ENCODE data around the gene GAS2L3. TPM values are rescaled to one million over a fixed set of nuclear protein-coding genes. Genes with fewer than 3 reads are reported as not detected.

GAS2L3 gene
- polyA plus RNA-seq, 2 of the 4 experiments (the other 2 are of a cell fraction) = 7.1 to 17.2 TPM

- no peak for DNase-seq (ENCODE audit: low read depth in 1 of 2, low spot score in 1 of 2)
- H3K9me3 ChIP-seq = peaks cover 2% of the 10 kb centered on the region; the same call in 1 of the 3 replicates
- POLR2A ChIA-PET = no interaction called here
- CTCF ChIA-PET = interaction anchor here (0.9 kb wide), 1 partner anchor 20 kb away, joined by 3 read pairs; no protein-coding TSS in a partner anchor
- H3K4me1 ChIP-seq = no peaks in the 10 kb centered on the region
- no peak for FAIRE-seq
- H3K27ac ChIP-seq = no peak overlapping the region
- 66% methylated on average over 3 of the region's 3 CpGs for WGBS (ENCODE audit: missing lambda C conversion rate)
- ATAC-seq = no peak
- no peak overlapping the region for H3K4me3 ChIP-seq
- TF ChIP-seq NPAS2 (CRISPR knock-in tag; IDR thresholded peaks at IDR 0.05; ENCODE audit: borderline replicate concordance) = no peak
- no peak for TF ChIP-seq JUNB (IDR thresholded peaks at IDR 0.05)
- no peak for TF ChIP-seq FOSB (CRISPR knock-in tag; IDR thresholded peaks at IDR 0.05)
- no peak for TF ChIP-seq MAFK (IDR thresholded peaks at IDR 0.05; ENCODE audit: partially characterized antibody)
- TF ChIP-seq PHF8 (IDR thresholded peaks at IDR 0.05; ENCODE audit: borderline replicate concordance, low read depth) = no peak
- TF ChIP-seq E2F6 (IDR thresholded peaks at IDR 0.05; ENCODE audit: borderline replicate concordance, low read depth) = no peak
- TF ChIP-seq HOXB5 (CRISPR knock-in tag; IDR thresholded peaks at IDR 0.05) = no peak
- TF ChIP-seq CBX2 (IDR thresholded peaks at IDR 0.05; ENCODE audit: borderline replicate concordance, low read depth) = no peak
- no peak for TF ChIP-seq ELK1 (IDR thresholded peaks at IDR 0.05; ENCODE audit: low read depth, low read length)
- TF ChIP-seq CHD2 (IDR thresholded peaks at IDR 0.05; ENCODE audit: low read length, partially characterized antibody) = no peak
- TF ChIP-seq FOXS1 (CRISPR knock-in tag; IDR thresholded peaks at IDR 0.05) = no peak
- TF ChIP-seq HEYL (CRISPR knock-in tag; IDR thresholded peaks at IDR 0.05) = no peak
- TF ChIP-seq MAX (IDR thresholded peaks at IDR 0.05) = no peak
- no peak for TF ChIP-seq POLR2AphosphoS2 (conservative IDR thresholded peaks at IDR 0.05; ENCODE audit: low read length)
- no peak for TF ChIP-seq BCL3 (IDR thresholded peaks at IDR 0.05)
- TF ChIP-seq MYC (IDR thresholded peaks at IDR 0.05; ENCODE audit: borderline replicate concordance, low read length) = no peak
- no peak overlapping the region for H3K4me2 ChIP-seq
Observed at GRCh38 chr12:100652488-100652887, 79.0 kb downstream of the GAS2L3 start.

- no peak for TF ChIP-seq FOXS1 (CRISPR knock-in tag; IDR thresholded peaks at IDR 0.05)
- no peak for TF ChIP-seq CHD2 (IDR thresholded peaks at IDR 0.05; ENCODE audit: low read length, partially characterized antibody)
- no peak for TF ChIP-seq USF2 (IDR thresholded peaks at IDR 0.05)
- no peak for TF ChIP-seq CEBPB (IDR thresholded peaks at IDR 0.05)
- TF ChIP-seq ESRRA (IDR thresholded peaks at IDR 0.05; ENCODE audit: borderline replicate concordance, low read length) = no peak
- TF ChIP-seq MYC (IDR thresholded peaks at IDR 0.05; ENCODE audit: borderline replicate concordance, low read length) = no peak
- no peak for TF ChIP-seq ATOH8 (CRISPR knock-in tag; IDR thresholded peaks at IDR 0.05; ENCODE audit: low read depth)
- TF ChIP-seq ELK1 (IDR thresholded peaks at IDR 0.05; ENCODE audit: low read depth, low read length) = no peak
- TF ChIP-seq ZFP36 (IDR thresholded peaks at IDR 0.05; ENCODE audit: borderline replicate concordance, partially characterized antibody) = no peak
- TF ChIP-seq PBX3 (IDR thresholded peaks at IDR 0.05) = no peak
- no peak for TF ChIP-seq TP53 (CRISPR knock-in tag; IDR thresholded peaks at IDR 0.05)
- Histone ChIP-seq H3K9me3 (peaks cover 5% of the 10 kb centered on the region; the same call in 1 of the 3 replicates), H3K4me3 (no peak overlapping the region), H3K4me1 (no peaks in the 10 kb centered on the region), H3K4me2 (no peak overlapping the region), H3K27ac (no peak overlapping the region)
- POLR2A ChIA-PET = no interaction called here
- FAIRE-seq = no peak
- CTCF ChIA-PET = interaction anchor here (1.3 kb wide), 1 partner anchor 14 kb away, joined by 4 read pairs; no protein-coding TSS in a partner anchor
- 11% methylated on average over 4 of the region's 4 CpGs for WGBS (ENCODE audit: missing lambda C conversion rate)
- DNase-seq (ENCODE audit: low read depth in 1 of 2, low spot score in 1 of 2) = no peak
- no peak for ATAC-seq
Observed at GRCh38 chr12:100656141-100656540, 82.7 kb downstream of the GAS2L3 start.
